ENCODE results near the gene LEP.
"Not testable (repeated sequence)": the region's sequence is repeated elsewhere in the genome, so short reads cannot be mapped to it uniquely, and the experiment has no call there.

The LEP gene

GRCh38 chr7:128210590-128211570, 30.2 kb upstream of the LEP start:
- DNase-seq: no peak

DNA sequence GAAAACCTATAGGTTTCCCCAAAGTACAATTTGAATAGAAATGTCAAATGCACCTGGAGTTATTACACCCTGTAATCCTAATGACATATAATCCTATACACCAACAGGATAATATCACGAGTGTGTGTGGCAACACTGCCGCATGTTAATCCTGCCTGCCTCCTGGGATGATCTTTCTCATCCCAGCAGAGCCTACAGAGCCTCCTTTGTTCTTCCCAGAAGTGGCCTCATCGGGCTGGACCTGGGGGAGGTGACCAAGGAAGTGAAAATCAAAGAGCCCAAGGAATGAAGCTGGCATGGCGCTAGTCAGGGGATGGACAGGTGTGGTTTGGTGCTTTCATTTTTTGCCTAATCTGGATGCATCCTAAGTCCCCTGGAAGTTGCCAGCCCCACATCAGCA, 29.5 kb upstream of the LEP start:
- no peak for DNase-seq

DNA sequence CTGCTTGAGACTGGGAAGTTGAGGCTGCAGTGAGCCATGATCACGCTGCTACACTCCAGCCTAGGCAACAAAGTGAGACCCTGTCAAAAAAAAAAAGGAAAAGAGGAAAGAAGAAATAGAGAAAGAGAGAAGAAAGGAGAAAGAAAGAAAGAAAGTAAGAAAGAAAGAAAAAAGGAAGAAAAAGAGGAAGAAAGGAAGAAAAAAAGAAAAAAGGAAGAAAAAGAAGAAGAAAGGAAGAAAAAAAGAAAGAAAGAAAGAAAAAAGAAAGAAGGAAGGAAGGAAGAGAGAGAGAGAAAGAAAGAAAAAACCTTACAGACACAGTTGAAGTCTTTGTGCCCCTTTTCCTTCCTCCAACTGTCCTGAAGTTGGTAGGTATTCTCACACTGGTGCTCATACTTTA, 26.6 kb upstream of the LEP start:
- DNase-seq: no peak

GRCh38 chr7:128215281-128215680, 25.8 kb upstream of the LEP start:
- no peak for DNase-seq

DNA sequence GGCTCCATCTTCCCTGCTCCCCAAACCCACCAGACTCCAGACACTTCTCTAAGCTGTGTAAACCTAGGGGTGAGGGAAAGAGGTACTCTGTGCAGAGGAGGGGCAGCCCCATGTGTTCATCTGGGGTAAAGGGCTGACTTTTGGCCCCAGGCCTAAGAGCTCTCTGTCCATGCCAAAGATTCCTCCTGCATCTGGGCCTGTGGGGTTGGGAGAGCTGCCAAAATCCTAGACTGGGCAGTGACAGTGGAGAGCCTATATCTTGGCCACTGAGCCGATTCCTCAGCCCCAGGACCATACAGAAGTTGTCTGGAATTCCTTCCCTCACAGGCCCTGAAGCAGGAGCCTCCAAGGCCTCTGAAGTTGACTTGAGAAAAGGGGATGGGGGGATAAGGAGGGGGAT, 25.3 kb upstream of the LEP start:
- peak in 1 of 58 donors; percentile 17 for DNase-seq

GRCh38 chr7:128217030-128217805, 23.9 kb upstream of the LEP start:
- no peak for DNase-seq

- DNase-seq: no peak
Observed at GRCh38 chr7:128217967-128218652, 23.0 kb upstream of the LEP start.

DNA sequence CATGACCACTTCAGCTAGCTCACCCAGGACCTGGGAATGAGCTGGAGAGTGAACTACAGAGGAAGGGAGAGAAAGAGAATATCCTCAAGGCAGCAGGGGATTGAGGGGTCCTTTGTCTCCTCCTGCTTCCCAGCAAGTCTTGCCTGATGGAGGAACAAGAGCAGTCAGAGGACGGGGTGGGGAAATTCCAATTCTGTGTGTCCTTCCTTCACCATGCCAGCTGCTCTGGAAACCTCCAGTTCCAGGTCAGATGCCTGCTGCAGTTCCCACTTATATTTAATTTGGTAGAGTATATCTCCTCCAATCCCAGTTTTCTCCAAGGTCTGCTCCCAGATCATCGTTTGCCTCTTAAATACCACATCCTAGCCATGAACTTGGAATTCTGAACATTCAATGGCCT, 21.4 kb upstream of the LEP start:
- no peak for DNase-seq

DNA sequence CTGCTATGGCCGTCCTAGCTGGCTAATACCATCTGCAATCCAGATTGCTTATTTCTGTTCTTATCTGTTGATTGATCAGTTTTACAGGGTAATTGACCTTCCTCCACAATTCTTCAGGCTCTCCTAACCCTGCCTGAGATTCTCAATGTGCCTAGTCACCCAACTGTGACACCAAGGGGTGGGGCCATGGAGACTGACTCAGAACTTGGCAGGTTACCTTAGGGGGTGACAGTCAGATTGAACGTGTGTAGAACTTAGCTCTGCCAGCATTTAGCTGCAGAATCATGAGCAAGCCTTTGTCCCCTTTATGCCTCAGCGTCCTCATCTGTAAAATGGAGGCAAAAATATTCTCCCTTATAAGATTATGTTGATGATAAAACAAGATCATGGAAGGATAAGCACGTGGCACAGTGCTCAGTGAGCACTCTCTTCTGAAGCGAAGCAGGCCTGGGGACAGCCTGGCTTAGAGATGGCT, 19.1 kb upstream of the LEP start:
- DNase-seq: no peak

DNA sequence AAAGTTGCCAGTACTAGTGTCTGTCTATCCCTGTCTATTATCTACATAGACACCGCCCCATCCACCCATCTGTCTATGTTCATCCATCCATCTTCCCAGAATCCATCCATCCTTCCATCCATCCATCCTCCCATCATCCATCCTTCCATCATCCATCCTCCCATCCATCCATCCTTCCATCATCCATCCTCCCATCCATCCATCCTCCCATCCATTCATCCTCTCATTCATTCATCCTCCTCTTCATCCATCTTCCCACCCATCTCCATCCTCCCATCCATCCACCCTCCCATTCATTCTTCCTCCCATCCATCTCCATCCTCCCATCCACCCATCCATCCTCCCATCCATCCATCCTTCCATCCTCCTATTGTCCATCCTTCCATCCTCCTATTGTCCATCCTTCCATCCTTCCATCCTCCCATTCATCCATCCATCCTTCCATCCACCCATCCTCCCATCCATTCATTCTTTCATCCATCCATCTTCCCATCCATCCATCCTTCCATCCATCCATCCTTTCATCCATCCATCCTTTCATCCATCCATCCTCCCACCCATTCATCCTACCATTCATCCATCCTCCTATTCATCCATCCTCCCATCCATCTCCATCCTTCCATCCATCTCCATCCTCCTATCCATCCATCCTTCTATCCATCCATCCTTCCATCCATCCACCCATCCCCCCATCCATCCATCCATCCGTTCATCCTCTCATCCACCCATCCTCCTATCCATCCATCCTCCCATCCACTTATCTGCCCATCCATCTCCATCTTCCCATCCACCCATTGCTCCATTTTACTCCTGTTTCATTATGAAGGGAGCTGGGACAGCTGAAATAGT, 14.7 kb upstream of the LEP start:
- DNase-seq: no peak

GRCh38 chr7:128227271-128227670, 13.8 kb upstream of the LEP start:
- no peak for DNase-seq

GRCh38 chr7:128231021-128231420, 10.1 kb upstream of the LEP start:
- DNase-seq: no peak

- DNase-seq: no peak
Observed at GRCh38 chr7:128231677-128232076, 9.4 kb upstream of the LEP start.

- no peak for DNase-seq
Observed at GRCh38 chr7:128233471-128233870, 7.6 kb upstream of the LEP start.

DNA sequence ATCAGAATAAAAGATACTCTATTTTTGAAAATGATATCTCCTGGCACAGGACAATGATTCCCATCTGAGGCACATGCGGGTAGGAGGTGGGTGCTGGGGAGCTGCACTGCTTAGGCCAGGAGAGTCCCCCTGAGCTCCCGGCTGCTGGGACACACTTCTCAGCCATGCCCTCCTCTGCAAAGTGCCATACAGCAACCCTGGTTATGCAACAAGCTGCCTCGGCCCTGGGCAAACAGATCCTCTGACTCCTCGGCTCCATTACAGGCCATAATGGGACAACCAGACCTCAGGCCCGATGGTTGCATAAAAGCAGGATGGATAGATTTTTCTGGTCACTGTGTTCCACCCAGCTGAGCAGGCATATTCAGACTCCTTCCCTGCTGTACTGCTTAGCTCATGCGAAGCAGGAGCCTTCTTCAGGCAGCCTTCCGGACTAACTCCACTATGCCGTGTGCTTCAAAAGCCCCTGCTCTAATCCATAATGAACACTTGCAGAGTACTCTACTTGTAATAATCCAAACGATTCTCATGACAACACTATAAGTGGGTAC, 6.5 kb upstream of the LEP start:
- DNase-seq: no peak

GRCh38 chr7:128235471-128235870, 5.6 kb upstream of the LEP start:
- DNase-seq: peak in 24 of 58 donors; percentile 2 to 58 (median 18)

- DNase-seq: no peak
Observed at GRCh38 chr7:128236924-128237586, 4.0 kb upstream of the LEP start.

- DNase-seq: not testable (repeated sequence)
Observed at GRCh38 chr7:128239146-128239545, 1.9 kb upstream of the LEP start.

GRCh38 chr7:128242661-128243060, 1.6 kb downstream of the LEP start:
- DNase-seq: no peak

GRCh38 chr7:128243273-128243672, 2.2 kb downstream of the LEP start:
- DNase-seq: no peak
